Measurements from ENCODE around the gene ST7L.
A peak's percentile ranks its signal among the peaks of the same experiment; 100 is the strongest.
"Not testable (repeated sequence)": the region's sequence is repeated elsewhere in the genome, so short reads cannot be mapped to it uniquely, and the experiment has no call there.

ST7L gene

GRCh38 chr1:112628516-112628915, 9.6 kb upstream of the ST7L start:
- no peak for DNase-seq (ENCODE audit: low read depth)
- no peak overlapping the region for H3K4me3 ChIP-seq (ENCODE audit: low read length)
- TF ChIP-seq, protein P1, sequence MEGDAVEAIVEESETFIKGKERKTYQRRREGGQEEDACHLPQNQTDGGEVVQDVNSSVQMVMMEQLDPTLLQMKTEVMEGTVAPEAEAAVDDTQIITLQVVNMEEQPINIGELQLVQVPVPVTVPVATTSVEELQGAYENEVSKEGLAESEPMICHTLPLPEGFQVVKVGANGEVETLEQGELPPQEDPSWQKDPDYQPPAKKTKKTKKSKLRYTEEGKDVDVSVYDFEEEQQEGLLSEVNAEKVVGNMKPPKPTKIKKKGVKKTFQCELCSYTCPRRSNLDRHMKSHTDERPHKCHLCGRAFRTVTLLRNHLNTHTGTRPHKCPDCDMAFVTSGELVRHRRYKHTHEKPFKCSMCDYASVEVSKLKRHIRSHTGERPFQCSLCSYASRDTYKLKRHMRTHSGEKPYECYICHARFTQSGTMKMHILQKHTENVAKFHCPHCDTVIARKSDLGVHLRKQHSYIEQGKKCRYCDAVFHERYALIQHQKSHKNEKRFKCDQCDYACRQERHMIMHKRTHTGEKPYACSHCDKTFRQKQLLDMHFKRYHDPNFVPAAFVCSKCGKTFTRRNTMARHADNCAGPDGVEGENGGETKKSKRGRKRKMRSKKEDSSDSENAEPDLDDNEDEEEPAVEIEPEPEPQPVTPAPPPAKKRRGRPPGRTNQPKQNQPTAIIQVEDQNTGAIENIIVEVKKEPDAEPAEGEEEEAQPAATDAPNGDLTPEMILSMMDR (conservative IDR thresholded peaks at IDR 0.05; ENCODE audit: low read depth, low read length): no peak

GRCh38 chr1:112626887-112627286, 7.9 kb upstream of the ST7L start:
- TF ChIP-seq, protein P1 (conservative IDR thresholded peaks at IDR 0.05; ENCODE audit: low read depth, low read length): no peak
- no peak for DNase-seq (ENCODE audit: low read depth)
- no peak overlapping the region for H3K4me3 ChIP-seq (ENCODE audit: low read length)

- DNase-seq (ENCODE audit: low read depth): no peak
- TF ChIP-seq, protein P1 (conservative IDR thresholded peaks at IDR 0.05; ENCODE audit: low read depth, low read length): no peak
- no peak overlapping the region for H3K4me3 ChIP-seq (ENCODE audit: low read length)
Measured at GRCh38 chr1:112626193-112626592, 7.3 kb upstream of the ST7L start.

GRCh38 chr1:112625696-112626095, 6.8 kb upstream of the ST7L start:
- TF ChIP-seq, protein P1 (conservative IDR thresholded peaks at IDR 0.05; ENCODE audit: low read depth, low read length): no peak
- no peak for DNase-seq (ENCODE audit: low read depth)
- H3K4me3 ChIP-seq (ENCODE audit: low read length): no peak overlapping the region

DNA sequence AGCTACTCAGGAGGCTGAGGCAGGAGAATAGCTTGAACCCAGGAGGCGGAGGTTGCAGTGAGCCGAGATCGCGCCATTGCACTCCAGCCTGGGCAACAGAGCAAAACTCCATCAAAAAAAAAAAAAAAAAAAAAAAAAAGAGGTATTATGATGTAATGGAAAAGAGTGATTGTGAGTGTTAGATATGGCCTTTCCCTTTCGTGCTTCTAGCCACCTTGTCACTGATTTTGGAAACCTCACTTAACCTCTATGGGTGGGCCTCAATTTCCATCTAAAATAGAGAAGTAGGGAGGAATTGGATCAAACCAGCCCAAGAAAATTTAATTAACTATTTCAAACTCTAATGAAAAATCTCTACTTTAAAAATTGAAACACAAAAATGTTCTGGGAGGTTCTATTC, 5.6 kb upstream of the ST7L start:
- not testable (repeated sequence) for DNase-seq (ENCODE audit: low read depth); H3K4me3 ChIP-seq (ENCODE audit: low read length)

GRCh38 chr1:112620377-112620695, 1.4 kb upstream of the ST7L start:
- DNase-seq (ENCODE audit: low read depth): no peak
- peak overlapping the region; percentile 99 for H3K4me3 ChIP-seq (ENCODE audit: low read length)
- TF ChIP-seq, protein P1 (conservative IDR thresholded peaks at IDR 0.05; ENCODE audit: low read depth, low read length): no peak

DNA sequence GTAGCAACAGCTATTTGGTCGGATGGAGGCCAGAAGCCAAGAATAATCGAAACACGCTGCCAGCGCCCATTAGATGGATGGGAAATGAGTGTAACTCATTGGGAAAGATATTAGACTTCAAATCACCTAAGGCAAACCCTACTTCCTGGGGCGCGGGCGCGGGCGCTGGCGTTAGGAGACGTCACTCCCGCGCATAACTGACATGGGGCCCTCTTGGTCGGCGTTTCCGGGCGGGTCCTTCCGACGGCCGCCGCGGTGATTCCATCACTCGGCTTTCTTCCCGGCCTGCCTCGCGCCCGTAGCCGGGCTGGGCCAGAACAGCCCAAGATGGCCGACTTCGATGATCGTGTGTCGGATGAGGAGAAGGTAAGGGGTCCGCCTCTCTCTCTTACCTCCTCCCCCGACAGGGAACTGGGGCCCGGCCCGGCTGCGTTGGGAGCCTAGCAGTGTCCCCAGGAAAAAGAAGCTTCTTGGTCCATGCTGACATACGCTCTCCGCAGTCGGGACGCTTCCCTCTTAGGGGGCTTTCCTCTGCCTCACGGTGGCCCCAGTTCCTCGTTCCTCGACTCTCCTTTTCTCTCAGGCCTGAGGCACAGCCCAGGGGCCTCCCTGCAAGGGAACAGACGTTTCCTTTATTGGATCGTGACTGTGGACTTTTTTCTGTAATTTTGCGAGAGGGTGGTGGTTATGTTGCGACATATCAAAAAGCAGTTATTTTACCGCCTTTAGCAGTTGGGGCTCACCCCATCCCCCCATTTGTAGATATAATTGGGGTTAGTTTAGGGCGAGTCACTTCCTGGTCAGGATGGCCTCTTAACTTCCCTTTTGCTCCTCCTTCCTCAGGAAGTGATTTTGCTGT, 806 bp upstream of the ST7L start, which contains the start of gene CAPZA1:
TSS of gene CAPZA1 (plus strand) at position 315 of the 859 bp plus-strand sequence. CDS start at position 328, 13 bp downstream.
- TF ChIP-seq, protein P1 (conservative IDR thresholded peaks at IDR 0.05; ENCODE audit: low read depth, low read length): no peak
- DNase-seq (ENCODE audit: low read depth): peak; percentile 59
- peak within 1 kb of the TSS; percentile 99 for H3K4me3 ChIP-seq (ENCODE audit: low read length)
